GM19438 (cell line): Measurements from ENCODE around the gene MCTP2.
"Not testable (repeated sequence)": the region's sequence is repeated elsewhere in the genome, so short reads cannot be mapped to it uniquely, and the experiment has no call there.

Experiments used
- ATAC-seq: cut with Tn5 transposase; IDR thresholded peaks from one replicate; pipeline ENCODE4 v1.9.1; 2021; ENCODE audit warnings: low read depth; ENCODE audit not compliant: unreplicated experiment

The MCTP2 gene

GRCh38 chr15:94442480-94442879 is 211.1 kb downstream of the MCTP2 start:
- ATAC-seq: no peak

GRCh38 chr15:94443186-94443585 is 211.8 kb downstream of the MCTP2 start:
- ATAC-seq: no peak

GRCh38 chr15:94445566-94446160 is 214.3 kb downstream of the MCTP2 start:
- ATAC-seq: no peak

DNA sequence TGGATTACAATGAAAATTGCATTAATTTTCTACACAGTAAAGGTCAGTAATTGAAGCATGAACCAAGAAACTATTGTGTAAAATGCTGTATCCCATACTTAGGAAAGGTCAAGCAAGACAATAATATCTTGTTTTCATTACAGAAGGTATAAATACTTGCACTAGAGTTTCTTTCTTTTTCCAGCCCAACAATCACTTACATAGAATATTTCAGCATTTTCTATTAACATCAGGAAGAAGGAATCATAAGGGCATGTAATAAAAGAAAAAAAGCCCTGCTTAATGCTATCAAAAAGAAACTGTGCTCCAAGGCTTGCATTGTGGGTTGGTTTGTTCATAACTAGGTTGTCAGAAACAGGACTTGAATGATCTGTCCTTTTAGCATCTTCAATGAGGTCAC is 215.1 kb downstream of the MCTP2 start:
- no peak for ATAC-seq

DNA sequence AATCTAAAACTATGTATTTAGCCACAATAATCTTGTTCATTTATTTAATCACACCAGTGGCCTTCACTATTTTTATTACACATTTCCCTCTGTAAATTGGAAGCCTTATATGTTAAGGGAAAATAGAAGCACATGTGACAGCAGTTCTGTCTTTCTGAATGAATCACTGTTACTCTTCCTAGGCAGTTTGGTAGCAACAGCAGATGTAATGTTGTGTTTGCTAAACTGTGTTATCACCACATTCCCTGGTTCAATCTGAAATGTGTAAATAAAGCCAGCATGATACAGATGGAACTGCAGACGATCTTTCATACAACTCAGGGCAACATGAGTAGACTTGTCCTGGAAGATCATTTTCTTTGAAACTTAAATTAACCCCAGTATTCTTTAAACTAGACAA is 220.1 kb downstream of the MCTP2 start:
- no peak for ATAC-seq

- no peak for ATAC-seq
These were observed 222.0 kb downstream of the MCTP2 start for GRCh38 chr15:94453227-94453988.

- no peak for ATAC-seq
These were observed 223.9 kb downstream of the MCTP2 start for GRCh38 chr15:94455297-94455696.

GRCh38 chr15:94456226-94456625 is 224.9 kb downstream of the MCTP2 start:
- ATAC-seq: no peak

DNA sequence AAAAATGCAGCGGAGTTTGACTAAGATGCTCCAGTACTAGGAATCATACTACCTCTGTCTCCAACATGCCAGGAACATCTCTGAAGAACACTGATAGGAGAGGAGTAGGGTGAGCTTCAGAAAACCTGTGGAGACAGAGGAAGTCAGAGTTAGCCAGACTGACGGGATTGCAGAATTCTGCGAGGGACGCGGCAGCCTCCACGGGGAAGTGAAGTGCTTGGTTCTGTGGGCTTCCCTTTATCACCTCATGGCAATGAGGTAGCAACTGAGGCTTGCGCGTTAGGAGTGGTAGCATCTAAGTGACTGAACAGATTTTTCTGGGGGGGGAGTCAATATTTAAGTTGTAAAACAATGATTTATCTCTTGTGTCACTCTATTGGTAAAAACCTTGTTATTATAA is 226.3 kb downstream of the MCTP2 start:
- no peak for ATAC-seq

DNA sequence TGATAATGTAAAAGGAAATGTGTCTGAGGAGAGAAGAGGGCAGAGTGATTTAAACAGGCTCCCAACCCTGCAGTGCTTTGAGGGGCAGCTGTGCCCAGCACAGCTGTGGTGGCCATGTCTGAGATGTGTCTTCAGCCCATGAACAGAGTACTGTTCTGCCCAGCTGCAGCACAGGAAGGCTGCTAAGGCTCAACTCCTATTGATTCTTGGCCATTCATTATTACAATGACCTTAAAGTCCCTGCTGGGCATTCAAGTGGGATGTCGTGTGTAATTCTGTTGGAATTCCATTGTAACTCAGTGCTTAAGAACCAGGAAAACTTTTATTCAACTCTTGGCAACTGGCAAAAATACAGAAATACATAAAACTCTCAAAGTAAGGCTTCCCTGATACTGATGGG is 229.3 kb downstream of the MCTP2 start:
- no peak for ATAC-seq

GRCh38 chr15:94467034-94467433 is 235.7 kb downstream of the MCTP2 start:
- no peak for ATAC-seq

- no peak for ATAC-seq
These were observed 239.1 kb downstream of the MCTP2 start for GRCh38 chr15:94470492-94470891.

GRCh38 chr15:94476686-94477085 is 245.3 kb downstream of the MCTP2 start:
- ATAC-seq: no peak

- ATAC-seq: no peak
These were observed 246.7 kb downstream of the MCTP2 start for GRCh38 chr15:94477913-94478553.

DNA sequence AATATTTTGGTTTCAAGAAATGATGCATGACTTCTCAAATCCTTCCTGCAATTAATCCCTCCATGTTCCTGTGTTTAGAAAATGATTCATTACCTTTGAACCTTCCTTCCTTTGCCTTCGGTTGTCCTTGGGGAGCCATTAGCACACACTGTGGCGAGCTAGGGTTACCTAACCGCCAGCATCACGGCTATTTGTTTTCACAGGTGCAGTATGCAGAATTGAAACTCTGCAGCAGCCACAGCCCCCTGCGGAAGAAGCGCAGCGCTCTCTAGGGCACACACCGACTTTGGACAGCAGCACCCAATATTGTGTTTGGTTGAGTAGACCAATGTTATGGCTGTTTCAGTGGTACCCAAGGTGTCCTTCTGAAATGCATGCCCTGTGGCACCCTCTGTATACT is 247.4 kb downstream of the MCTP2 start:
- ATAC-seq: no peak

DNA sequence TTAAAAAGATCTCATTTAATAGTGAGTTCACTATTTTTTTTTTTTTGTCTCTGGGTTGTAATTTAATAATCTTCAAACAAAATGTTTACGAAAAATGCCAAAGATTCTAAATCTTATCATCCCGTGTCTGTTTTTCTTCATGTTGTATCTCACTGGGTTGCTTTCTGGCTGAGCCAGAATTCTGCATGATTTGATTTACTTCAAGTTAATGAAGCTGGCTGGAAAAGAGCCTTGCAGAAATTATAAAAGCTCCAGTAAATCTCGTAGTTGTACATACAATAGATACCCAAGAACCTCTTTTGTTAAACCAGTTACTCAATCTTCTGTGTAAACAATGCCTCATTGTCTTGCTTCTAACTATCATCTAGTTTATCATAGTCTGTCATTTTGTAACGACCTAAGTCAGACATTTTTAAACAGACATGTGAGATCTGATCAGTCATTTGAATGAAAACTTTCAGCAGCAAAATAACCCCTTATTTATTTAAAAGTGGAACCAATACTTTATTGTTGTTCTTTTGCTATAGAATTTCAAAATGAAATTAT is 249.0 kb downstream of the MCTP2 start:
- no peak for ATAC-seq

DNA sequence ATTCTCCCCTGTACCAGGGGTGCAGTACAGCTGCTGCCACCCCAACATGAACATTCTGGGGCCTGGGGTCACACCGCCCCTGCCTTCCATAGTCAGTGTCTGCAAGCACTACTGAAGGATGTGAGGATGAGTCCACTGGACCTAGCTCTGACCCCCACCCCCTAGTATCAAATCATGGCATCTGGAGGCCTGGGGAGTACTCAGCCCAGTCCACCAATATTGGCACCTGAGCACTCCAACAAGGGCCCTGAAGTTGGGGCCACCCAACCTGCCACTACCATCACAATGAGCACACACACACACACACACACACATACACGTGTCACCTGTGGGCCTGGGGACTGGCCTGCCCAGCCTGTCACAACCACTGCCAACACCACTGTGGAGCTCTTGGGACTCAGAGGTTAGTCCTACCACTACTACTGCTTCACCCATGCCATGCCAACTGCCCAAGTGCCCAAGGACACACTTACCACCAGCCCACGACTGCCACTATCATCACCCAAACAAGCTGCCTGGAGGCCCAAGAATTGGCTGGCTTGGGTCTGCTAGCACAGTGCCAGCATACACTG is 253.9 kb downstream of the MCTP2 start:
- no peak for ATAC-seq

- ATAC-seq: no peak
These were observed 256.3 kb downstream of the MCTP2 start for GRCh38 chr15:94487635-94488034.

- ATAC-seq: no peak
These were observed 261.8 kb downstream of the MCTP2 start for GRCh38 chr15:94493176-94493575.

GRCh38 chr15:94493586-94493985 is 262.2 kb downstream of the MCTP2 start:
- ATAC-seq: not testable (repeated sequence)

DNA sequence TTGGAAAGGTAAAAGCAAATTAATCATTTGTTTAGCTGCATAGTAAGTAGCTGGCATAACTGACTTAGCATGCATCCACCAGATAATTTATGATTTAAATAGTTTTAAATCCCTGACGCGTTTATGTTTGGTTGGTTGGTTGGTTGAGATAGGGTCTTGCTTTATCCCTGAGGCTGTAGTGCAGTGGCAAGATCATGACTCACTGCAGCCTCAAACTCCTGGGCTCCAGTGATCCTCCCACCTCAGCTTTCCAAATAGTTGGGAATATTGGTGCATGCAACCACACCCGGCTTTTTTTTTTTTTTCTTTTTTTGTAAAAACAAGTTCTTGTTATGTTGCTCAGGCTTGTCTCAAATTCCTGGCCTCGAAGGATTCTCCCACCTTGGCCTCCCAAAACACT is 263.4 kb downstream of the MCTP2 start:
- no peak for ATAC-seq
